ENCODE results near the gene MBD4.
"Not testable (repeated sequence)": the region's sequence is repeated elsewhere in the genome, so short reads cannot be mapped to it uniquely, and the experiment has no call there.

Gene MBD4

GRCh38 chr3:129417326-129417725 is 22.4 kb downstream of the MBD4 start:
- Mint-ChIP-seq H3K27ac (no peak overlapping the region), H3K36me3 (ENCODE audit: low read depth) (no peaks in the 10 kb centered on the region), H3K4me3 (no peak overlapping the region), H3K27me3 (no peaks in the 10 kb centered on the region), H3K9me3 (no peaks in the 10 kb centered on the region), H3K4me1 (ENCODE audit: low read depth) (no peaks in the 10 kb centered on the region)
- intact Hi-C loops (cut with micrococcal nuclease): no loop called here

GRCh38 chr3:129416415-129416814 is 23.3 kb downstream of the MBD4 start:
- H3K4me1 Mint-ChIP-seq (ENCODE audit: low read depth): no peaks in the 10 kb centered on the region
- H3K27me3 Mint-ChIP-seq: no peaks in the 10 kb centered on the region
- H3K4me3 Mint-ChIP-seq: no peak overlapping the region
- intact Hi-C loops (cut with micrococcal nuclease): no loop called here
- no peaks in the 10 kb centered on the region for H3K36me3 Mint-ChIP-seq (ENCODE audit: low read depth)
- no peak overlapping the region for H3K27ac Mint-ChIP-seq
- no peaks in the 10 kb centered on the region for H3K9me3 Mint-ChIP-seq

- H3K4me3 Mint-ChIP-seq: no peak overlapping the region
- no peaks in the 10 kb centered on the region for H3K27me3 Mint-ChIP-seq
- no peaks in the 10 kb centered on the region for H3K36me3 Mint-ChIP-seq (ENCODE audit: low read depth)
- no peaks in the 10 kb centered on the region for H3K4me1 Mint-ChIP-seq (ENCODE audit: low read depth)
- intact Hi-C loops (cut with micrococcal nuclease): no loop called here
- H3K27ac Mint-ChIP-seq: no peak overlapping the region
- H3K9me3 Mint-ChIP-seq: no peaks in the 10 kb centered on the region
Observed at GRCh38 chr3:129415830-129416229, 23.9 kb downstream of the MBD4 start.

GRCh38 chr3:129415378-129415777 is 24.4 kb downstream of the MBD4 start:
- no peak overlapping the region for H3K4me3 Mint-ChIP-seq
- no peaks in the 10 kb centered on the region for H3K27me3 Mint-ChIP-seq
- H3K9me3 Mint-ChIP-seq: no peaks in the 10 kb centered on the region
- intact Hi-C loops (cut with micrococcal nuclease): no loop called here
- H3K4me1 Mint-ChIP-seq (ENCODE audit: low read depth): no peaks in the 10 kb centered on the region
- H3K27ac Mint-ChIP-seq: no peak overlapping the region
- no peaks in the 10 kb centered on the region for H3K36me3 Mint-ChIP-seq (ENCODE audit: low read depth)

- no peaks in the 10 kb centered on the region for H3K27me3 Mint-ChIP-seq
- H3K27ac Mint-ChIP-seq: no peak overlapping the region
- intact Hi-C loops (cut with micrococcal nuclease): no loop called here
Observed at GRCh38 chr3:129413687-129414506, 25.9 kb downstream of the MBD4 start.

GRCh38 chr3:129413238-129413637 is 26.5 kb downstream of the MBD4 start:
- H3K4me3 Mint-ChIP-seq; H3K36me3 Mint-ChIP-seq (ENCODE audit: low read depth); H3K27me3 Mint-ChIP-seq; H3K4me1 Mint-ChIP-seq (ENCODE audit: low read depth); H3K27ac Mint-ChIP-seq; H3K9me3 Mint-ChIP-seq; intact Hi-C loops (cut with micrococcal nuclease): not testable (repeated sequence)

More at GRCh38 chr3:129413687-129414506, 25.9 kb downstream of the MBD4 start:
- no peaks in the 10 kb centered on the region for H3K36me3 Mint-ChIP-seq (ENCODE audit: low read depth)
- no peaks in the 10 kb centered on the region for H3K9me3 Mint-ChIP-seq
- no peak overlapping the region for H3K4me3 Mint-ChIP-seq
- H3K4me1 Mint-ChIP-seq (ENCODE audit: low read depth): no peaks in the 10 kb centered on the region

GRCh38 chr3:129412542-129413198 is 27.1 kb downstream of the MBD4 start:
- Mint-ChIP-seq H3K27ac (no peak overlapping the region), H3K9me3 (no peaks in the 10 kb centered on the region), H3K4me3 (no peak overlapping the region), H3K4me1 (ENCODE audit: low read depth) (no peaks in the 10 kb centered on the region), H3K27me3 (no peaks in the 10 kb centered on the region), H3K36me3 (ENCODE audit: low read depth) (no peaks in the 10 kb centered on the region)
- intact Hi-C loops (cut with micrococcal nuclease): no loop called here

- no peaks in the 10 kb centered on the region for H3K36me3 Mint-ChIP-seq (ENCODE audit: low read depth)
- H3K4me1 Mint-ChIP-seq (ENCODE audit: low read depth): no peaks in the 10 kb centered on the region
- H3K4me3 Mint-ChIP-seq: no peak overlapping the region
- intact Hi-C loops (cut with micrococcal nuclease): no loop called here
- no peak overlapping the region for H3K27ac Mint-ChIP-seq
- no peaks in the 10 kb centered on the region for H3K27me3 Mint-ChIP-seq
- H3K9me3 Mint-ChIP-seq: no peaks in the 10 kb centered on the region
Observed at GRCh38 chr3:129410971-129411370, 28.8 kb downstream of the MBD4 start.

- H3K4me3 Mint-ChIP-seq: no peak overlapping the region
- H3K27ac Mint-ChIP-seq: no peak overlapping the region
- H3K4me1 Mint-ChIP-seq (ENCODE audit: low read depth): no peaks in the 10 kb centered on the region
- no peaks in the 10 kb centered on the region for H3K27me3 Mint-ChIP-seq
- intact Hi-C loops (cut with micrococcal nuclease): no loop called here
- H3K9me3 Mint-ChIP-seq: no peaks in the 10 kb centered on the region
- H3K36me3 Mint-ChIP-seq (ENCODE audit: low read depth): no peaks in the 10 kb centered on the region
Observed at GRCh38 chr3:129409541-129409940, 30.2 kb downstream of the MBD4 start.

- H3K9me3 Mint-ChIP-seq: no peaks in the 10 kb centered on the region
- no peaks in the 10 kb centered on the region for H3K27me3 Mint-ChIP-seq
- no peak overlapping the region for H3K4me3 Mint-ChIP-seq
- H3K36me3 Mint-ChIP-seq (ENCODE audit: low read depth): no peaks in the 10 kb centered on the region
- no peak overlapping the region for H3K27ac Mint-ChIP-seq
- H3K4me1 Mint-ChIP-seq (ENCODE audit: low read depth): no peaks in the 10 kb centered on the region
- intact Hi-C loops (cut with micrococcal nuclease): no loop called here
Observed at GRCh38 chr3:129404610-129405009, 35.1 kb downstream of the MBD4 start.

- Mint-ChIP-seq H3K9me3 (no peaks in the 10 kb centered on the region), H3K4me1 (ENCODE audit: low read depth) (no peaks in the 10 kb centered on the region), H3K36me3 (ENCODE audit: low read depth) (peaks cover 3% of the 10 kb centered on the region), H3K27me3 (no peaks in the 10 kb centered on the region), H3K4me3 (no peak overlapping the region), H3K27ac (no peak overlapping the region)
- intact Hi-C loops (cut with micrococcal nuclease): no loop called here
Observed at GRCh38 chr3:129404130-129404529, 35.6 kb downstream of the MBD4 start.

GRCh38 chr3:129403450-129403849 is 36.3 kb downstream of the MBD4 start:
- Mint-ChIP-seq H3K4me1 (ENCODE audit: low read depth) (peaks cover 4% of the 10 kb centered on the region), H3K4me3 (no peak overlapping the region), H3K36me3 (ENCODE audit: low read depth) (peaks cover 10% of the 10 kb centered on the region), H3K27ac (no peak overlapping the region), H3K27me3 (no peaks in the 10 kb centered on the region), H3K9me3 (no peaks in the 10 kb centered on the region)
- intact Hi-C loops (cut with micrococcal nuclease): no loop called here

GRCh38 chr3:129402616-129403015 is 37.1 kb downstream of the MBD4 start:
- H3K36me3 Mint-ChIP-seq (ENCODE audit: low read depth): peaks cover 13% of the 10 kb centered on the region
- H3K4me3 Mint-ChIP-seq: no peak overlapping the region
- no peaks in the 10 kb centered on the region for H3K27me3 Mint-ChIP-seq
- peaks cover 12% of the 10 kb centered on the region for H3K4me1 Mint-ChIP-seq (ENCODE audit: low read depth)
- intact Hi-C loops (cut with micrococcal nuclease): no loop called here
- no peak overlapping the region for H3K27ac Mint-ChIP-seq
- no peaks in the 10 kb centered on the region for H3K9me3 Mint-ChIP-seq

GRCh38 chr3:129402210-129402609 is 37.5 kb downstream of the MBD4 start:
- H3K27ac Mint-ChIP-seq: no peak overlapping the region
- H3K4me3 Mint-ChIP-seq: no peak overlapping the region
- no peaks in the 10 kb centered on the region for H3K9me3 Mint-ChIP-seq
- H3K27me3 Mint-ChIP-seq: no peaks in the 10 kb centered on the region
- peaks cover 17% of the 10 kb centered on the region for H3K36me3 Mint-ChIP-seq (ENCODE audit: low read depth)
- intact Hi-C loops (cut with micrococcal nuclease): no loop called here
- peaks cover 17% of the 10 kb centered on the region for H3K4me1 Mint-ChIP-seq (ENCODE audit: low read depth)

Measured in dendritic cell treated with granulocyte-macrophage colony-stimulating factor and Interleukin-4, amounts not matched to agents 40 ng/mL and 50 ng/mL, for 4 days (primary cell).